Naive B cell (primary cell): ENCODE data around the gene HNF1B. TPM values are rescaled to one million over a fixed set of nuclear protein-coding genes. Genes with fewer than 3 reads are reported as not detected.
"Not testable (repeated sequence)": the region's sequence is repeated elsewhere in the genome, so short reads cannot be mapped to it uniquely, and the experiment has no call there.

Source experiments
- ATAC-seq, 2 donors: fragments of 150-1000 bp; cut with Tn5 transposase; 2 replicates each; pipeline ENCODE4 v1.10.0; 2021; ENCODE audit warnings: low read depth in 2 of 2, mild to moderate bottlenecking in 2 of 2, moderate library complexity in 2 of 2
- DNase-seq: peaks from one replicate; pipeline ENCODE4 v3.0.0; 2022
- H3K27ac Mint-ChIP-seq, 6 donors: one replicate each; pipeline ENCODE4 v1.8.0; 2020 to 2022; ENCODE audit warnings: mild to moderate bottlenecking in 6 of 6, mixed read lengths in 6 of 6, moderate library complexity in 5 of 6, inconsistent platforms in 2 of 6
- H3K27me3 Mint-ChIP-seq, 3 donors: one replicate each; pipeline ENCODE4 v1.8.0; 2021 to 2022; ENCODE audit warnings: mixed read lengths in 3 of 3, mild to moderate bottlenecking in 1 of 3
- H3K36me3 Mint-ChIP-seq, 2 donors: one replicate each; pipeline ENCODE4 v1.8.0; 2020 to 2022; ENCODE audit warnings: mixed read lengths in 2 of 2, inconsistent platforms in 1 of 2, mild to moderate bottlenecking in 1 of 2
- H3K4me1 Mint-ChIP-seq, 3 donors: one replicate each; pipeline ENCODE4 v1.8.0; 2020 to 2022; ENCODE audit warnings: mixed read lengths in 3 of 3, inconsistent platforms in 1 of 3, mild to moderate bottlenecking in 1 of 3, moderate library complexity in 1 of 3
- H3K4me3 Mint-ChIP-seq, 8 donors: one replicate each; pipeline ENCODE4 v1.8.0; 2020 to 2022; ENCODE audit warnings: mild to moderate bottlenecking in 8 of 8, mixed read lengths in 8 of 8, moderate library complexity in 8 of 8, inconsistent platforms in 2 of 8
- H3K9me3 Mint-ChIP-seq, 7 donors: one replicate each; pipeline ENCODE4 v1.8.0; 2020 to 2022; ENCODE audit warnings: mixed read lengths in 7 of 7, mild to moderate bottlenecking in 5 of 7, inconsistent platforms in 2 of 7, moderate library complexity in 1 of 7
- polyA plus RNA-seq, 6 donors: library from polyadenylated mRNA; unstranded; fragments of 300-500 nt; fragmentation: Illumina TruSeq; gene quantifications; one replicate each; pipeline ENCODE4 v1.2.3, GENCODE V29; 2021; ENCODE audit warnings: low read depth in 6 of 6

Gene HNF1B
- polyA plus RNA-seq, 6 donors from 2014 or later: 0.09 TPM; not detected in 5

DNA sequence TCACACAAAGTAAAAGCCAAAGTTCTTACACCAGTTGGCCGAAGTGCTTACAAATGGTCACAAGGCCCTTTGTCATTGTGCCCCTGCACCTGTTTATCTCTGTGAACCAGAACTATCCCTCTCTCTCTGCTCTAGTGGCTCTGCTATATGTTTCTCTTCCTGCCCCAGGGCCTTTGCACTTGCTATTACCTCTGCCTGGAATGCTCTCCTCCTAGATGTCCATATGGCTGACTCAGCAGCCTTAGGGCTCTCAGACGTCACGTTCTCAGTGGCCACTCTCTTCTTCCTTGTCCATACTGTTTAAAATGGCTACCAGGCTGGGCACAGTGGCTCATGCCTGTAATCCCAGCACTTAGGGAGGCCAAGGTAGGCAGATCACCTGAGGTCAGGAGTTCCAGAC lies 62.9 kb downstream of the HNF1B start:
- Mint-ChIP-seq H3K9me3 (peaks cover 4 to 11% (median 8%) of the 10 kb centered on the region in 7 donors), H3K27ac (peak overlapping the region in 1 of 6 donors; percentile 58), H3K4me3 (no peak overlapping the region), H3K4me1 (peaks cover 0 to under 1% (median 0%) of the 10 kb centered on the region in 3 donors), H3K27me3 (peaks cover 7 to 34% (median 22%) of the 10 kb centered on the region in 3 donors), H3K36me3 (peaks cover 0 to 15% of the 10 kb centered on the region in 2 donors)
- ATAC-seq (no peak), DNase-seq (no peak)

DNA sequence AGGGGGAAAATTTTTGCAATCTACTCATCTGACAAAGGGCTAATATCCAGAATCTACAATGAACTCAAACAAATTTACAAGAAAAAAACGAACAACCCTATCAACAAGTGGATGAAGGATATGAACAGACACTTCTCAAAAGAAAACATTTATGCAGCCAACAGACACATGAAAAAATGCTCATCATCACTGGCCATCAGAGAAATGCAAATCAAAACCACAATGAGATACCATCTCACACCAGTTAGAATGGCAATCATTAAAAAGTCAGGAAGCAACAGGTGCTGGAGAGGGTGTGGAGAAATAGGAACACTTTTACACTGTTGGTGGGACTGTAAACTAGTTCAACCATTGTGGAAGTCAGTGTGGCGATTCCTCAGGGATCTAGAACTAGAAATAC lies 64.9 kb downstream of the HNF1B start:
- peaks cover 0 to 15% of the 10 kb centered on the region in 2 donors for H3K36me3 Mint-ChIP-seq
- H3K4me3 Mint-ChIP-seq, H3K27ac Mint-ChIP-seq, ATAC-seq, DNase-seq: not testable (repeated sequence)
- H3K4me1 Mint-ChIP-seq: peaks cover 0 to 11% (median 0%) of the 10 kb centered on the region in 3 donors
- H3K27me3 Mint-ChIP-seq: peaks cover 9 to 40% (median 34%) of the 10 kb centered on the region in 3 donors
- H3K9me3 Mint-ChIP-seq: peaks cover 4 to 11% (median 8%) of the 10 kb centered on the region in 7 donors

DNA sequence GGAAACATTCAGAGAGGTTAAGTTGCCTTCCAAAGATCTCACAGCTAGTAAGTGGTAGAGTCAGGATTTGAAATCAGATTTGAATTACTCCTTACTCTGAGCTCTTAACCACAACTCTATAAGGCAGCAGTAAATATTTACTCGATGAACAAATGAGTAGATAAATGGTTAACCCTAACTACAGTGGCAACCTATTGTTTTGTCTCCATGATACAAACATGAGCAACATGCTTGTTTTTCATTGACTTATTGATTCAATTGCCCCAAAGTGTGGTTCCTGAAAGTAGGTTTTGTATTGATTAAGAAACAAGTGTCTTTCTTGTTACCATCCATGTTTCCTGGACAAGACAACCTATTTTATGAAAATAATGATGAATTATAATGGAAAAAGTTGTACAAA lies 66.8 kb downstream of the HNF1B start:
- Mint-ChIP-seq H3K4me3 (no peak overlapping the region), H3K4me1 (peaks cover 0 to 11% (median 0%) of the 10 kb centered on the region in 3 donors), H3K27me3 (peaks cover 8 to 40% (median 39%) of the 10 kb centered on the region in 3 donors), H3K27ac (no peak overlapping the region), H3K36me3 (peaks cover 0 to 15% of the 10 kb centered on the region in 2 donors), H3K9me3 (peaks cover 3 to 11% (median 8%) of the 10 kb centered on the region in 7 donors)
- DNase-seq: no peak
- no peak for ATAC-seq

DNA sequence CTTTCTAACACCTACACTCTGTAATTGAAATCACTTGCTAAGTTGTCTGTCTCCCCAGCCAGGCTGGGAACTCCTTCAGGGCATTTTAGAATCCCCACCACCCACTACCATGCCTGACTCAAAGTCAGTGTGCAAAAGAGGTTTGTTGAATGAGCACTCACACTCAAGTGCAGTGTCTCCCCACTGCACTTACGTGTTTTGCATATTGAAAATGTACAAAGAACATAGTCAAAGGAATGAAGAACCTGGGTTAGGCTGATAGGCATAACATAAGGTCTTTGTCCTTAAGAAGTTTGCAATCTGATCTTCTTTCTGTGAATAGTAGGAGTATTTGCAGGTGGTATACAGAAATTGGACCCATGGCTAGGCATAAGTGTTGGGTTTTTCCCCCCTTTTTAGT lies 67.8 kb downstream of the HNF1B start:
- Mint-ChIP-seq H3K9me3 (peaks cover 2 to 11% (median 7%) of the 10 kb centered on the region in 7 donors), H3K4me3 (no peak overlapping the region)

DNA sequence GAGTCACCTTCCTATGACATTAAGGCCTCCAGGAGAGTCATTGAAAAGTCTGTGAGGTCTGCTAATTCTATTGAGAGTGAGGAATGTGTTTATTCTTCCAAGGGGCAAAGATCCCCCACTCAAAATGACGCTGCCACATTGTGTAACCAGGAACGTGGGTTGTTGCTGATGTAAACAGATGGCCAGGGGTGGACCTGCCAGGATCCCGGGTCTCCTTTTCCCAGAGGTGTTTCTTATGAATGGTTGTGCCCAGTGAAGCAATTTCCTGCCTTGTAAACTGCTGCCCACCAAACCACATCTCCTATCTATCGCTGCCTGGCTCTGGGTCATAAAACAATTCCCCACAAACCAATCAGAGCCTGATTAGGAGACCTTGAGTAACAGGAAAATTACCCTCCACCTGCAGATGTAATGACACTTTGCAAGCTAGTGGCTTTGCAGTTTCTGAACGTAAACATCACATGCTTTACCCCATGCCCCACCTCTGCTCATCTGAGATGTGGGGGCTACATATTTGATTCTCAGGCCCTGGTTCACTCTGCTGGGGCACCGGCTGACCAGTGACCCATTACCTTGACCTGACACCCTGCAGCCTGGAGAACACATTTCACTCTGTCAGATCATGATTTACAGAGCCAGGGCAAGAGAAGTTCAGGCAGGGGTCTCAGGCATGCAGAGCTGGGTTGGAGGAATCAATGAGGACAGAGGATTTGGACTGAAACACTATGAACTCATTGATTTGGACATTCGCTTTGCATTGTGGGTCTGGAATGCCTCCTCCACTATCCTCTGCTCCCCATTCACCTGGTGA lies 68.5 kb downstream of the HNF1B start:
- no peak for DNase-seq
- peaks cover 0 to 8% of the 10 kb centered on the region in 2 donors for H3K36me3 Mint-ChIP-seq
- H3K4me1 Mint-ChIP-seq: peaks cover 0 to 11% (median 0%) of the 10 kb centered on the region in 3 donors
- peaks cover 8 to 40% (median 39%) of the 10 kb centered on the region in 3 donors for H3K27me3 Mint-ChIP-seq
- H3K4me3 Mint-ChIP-seq: peak overlapping the region in 1 of 8 donors; percentile 59
- peak overlapping the region in 1 of 6 donors; percentile 71 for H3K27ac Mint-ChIP-seq
- peaks cover 2 to 11% (median 5%) of the 10 kb centered on the region in 7 donors for H3K9me3 Mint-ChIP-seq
- peak in 1 of 2 donors; percentile 13 for ATAC-seq

More for the DNA sequence above, 67.8 kb downstream of the HNF1B start:
- Mint-ChIP-seq H3K4me1 (peaks cover 0 to 11% (median 0%) of the 10 kb centered on the region in 3 donors), H3K27ac (no peak overlapping the region), H3K27me3 (peaks cover 8 to 40% (median 39%) of the 10 kb centered on the region in 3 donors), H3K36me3 (peaks cover 0 to 12% of the 10 kb centered on the region in 2 donors)
- ATAC-seq: no peak
- no peak for DNase-seq

DNA sequence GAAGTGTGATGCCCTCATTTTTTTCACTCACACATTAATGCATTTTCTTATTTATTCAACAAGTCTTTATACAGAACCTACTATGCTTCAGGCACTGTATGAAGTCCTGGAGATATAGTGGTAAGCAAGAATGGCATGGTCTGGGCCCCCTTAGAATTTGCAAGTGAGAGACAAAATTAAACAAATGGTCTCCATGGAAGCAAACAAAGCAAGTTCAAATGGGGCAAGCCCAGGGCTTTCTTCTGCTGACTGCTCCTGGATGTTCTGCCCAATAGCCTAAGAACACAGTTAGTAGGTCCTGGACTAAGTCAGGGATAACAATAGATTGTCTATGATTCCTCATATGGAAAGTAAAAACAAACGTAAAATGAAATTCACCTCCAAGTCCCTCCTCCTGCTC lies 70.3 kb downstream of the HNF1B start:
- H3K36me3 Mint-ChIP-seq: peaks cover 0 to 8% of the 10 kb centered on the region in 2 donors
- H3K4me1 Mint-ChIP-seq: peaks cover 0 to 11% (median 0%) of the 10 kb centered on the region in 3 donors
- no peak overlapping the region for H3K4me3 Mint-ChIP-seq
- no peak overlapping the region for H3K27ac Mint-ChIP-seq
- peaks cover 0 to 11% (median 4%) of the 10 kb centered on the region in 7 donors for H3K9me3 Mint-ChIP-seq
- ATAC-seq (no peak), DNase-seq (no peak)
- H3K27me3 Mint-ChIP-seq: peaks cover 8 to 39% (median 36%) of the 10 kb centered on the region in 3 donors

DNA sequence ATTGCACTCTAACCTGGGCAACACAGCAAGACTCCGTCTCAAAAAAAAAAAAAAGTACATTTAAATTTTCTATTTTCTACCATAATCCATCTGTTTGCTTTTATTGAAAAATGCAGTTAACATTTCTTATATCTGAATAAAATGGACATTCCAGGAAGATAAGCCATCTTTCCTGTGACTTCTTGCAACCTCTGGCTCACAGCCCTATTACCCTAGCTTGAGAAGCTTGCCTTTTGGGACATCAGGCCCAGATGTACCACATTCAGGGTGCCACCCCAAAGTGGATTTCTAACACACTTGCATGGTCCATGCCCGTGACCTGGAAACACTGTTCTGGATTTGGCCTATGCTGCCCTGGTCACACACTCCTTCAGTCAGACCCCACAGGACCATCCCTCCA lies 71.5 kb downstream of the HNF1B start:
- Mint-ChIP-seq H3K27me3 (peaks cover 8 to 34% (median 27%) of the 10 kb centered on the region in 3 donors), H3K4me3 (no peak overlapping the region), H3K9me3 (peaks cover 0 to 3% (median 1%) of the 10 kb centered on the region in 7 donors), H3K36me3 (peaks cover 0 to 3% of the 10 kb centered on the region in 2 donors), H3K27ac (peak overlapping the region in 1 of 6 donors; percentile 6), H3K4me1 (peaks cover 0 to 11% (median 0%) of the 10 kb centered on the region in 3 donors)
- DNase-seq (no peak), ATAC-seq (no peak)

DNA sequence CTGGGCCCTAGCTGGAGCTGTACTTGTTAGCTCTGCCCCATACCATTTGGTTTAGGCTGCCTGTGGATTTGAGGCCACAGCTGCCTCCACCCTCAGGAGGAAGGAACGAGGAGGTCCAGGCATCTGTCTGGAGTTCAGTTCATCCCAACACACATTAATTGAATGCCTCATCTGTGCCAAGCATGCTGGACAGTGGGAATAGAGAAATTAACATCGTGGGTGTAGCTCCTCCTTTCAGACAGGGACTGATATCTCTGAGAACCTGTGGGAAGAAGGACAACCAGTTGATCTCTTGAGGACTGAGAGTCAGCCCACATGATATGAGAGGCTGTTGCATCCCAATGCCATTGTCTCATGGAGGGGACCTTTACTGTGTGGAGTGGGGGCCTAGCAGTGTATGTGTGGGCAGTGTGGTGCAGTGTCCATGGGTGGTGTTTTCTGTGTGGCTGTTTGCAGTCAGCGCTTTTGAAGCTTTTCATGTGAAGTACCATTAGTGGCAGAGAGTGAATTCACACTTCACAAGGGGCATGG lies 72.2 kb downstream of the HNF1B start:
- DNase-seq (no peak), ATAC-seq (no peak)
- peaks cover 8 to 26% (median 19%) of the 10 kb centered on the region in 3 donors for H3K27me3 Mint-ChIP-seq
- peak overlapping the region in 1 of 6 donors; percentile 59 for H3K27ac Mint-ChIP-seq
- no peaks in the 10 kb centered on the region for H3K9me3 Mint-ChIP-seq
- peaks cover 0 to 11% (median 0%) of the 10 kb centered on the region in 3 donors for H3K4me1 Mint-ChIP-seq
- no peak overlapping the region for H3K4me3 Mint-ChIP-seq
- H3K36me3 Mint-ChIP-seq: no peaks in the 10 kb centered on the region

DNA sequence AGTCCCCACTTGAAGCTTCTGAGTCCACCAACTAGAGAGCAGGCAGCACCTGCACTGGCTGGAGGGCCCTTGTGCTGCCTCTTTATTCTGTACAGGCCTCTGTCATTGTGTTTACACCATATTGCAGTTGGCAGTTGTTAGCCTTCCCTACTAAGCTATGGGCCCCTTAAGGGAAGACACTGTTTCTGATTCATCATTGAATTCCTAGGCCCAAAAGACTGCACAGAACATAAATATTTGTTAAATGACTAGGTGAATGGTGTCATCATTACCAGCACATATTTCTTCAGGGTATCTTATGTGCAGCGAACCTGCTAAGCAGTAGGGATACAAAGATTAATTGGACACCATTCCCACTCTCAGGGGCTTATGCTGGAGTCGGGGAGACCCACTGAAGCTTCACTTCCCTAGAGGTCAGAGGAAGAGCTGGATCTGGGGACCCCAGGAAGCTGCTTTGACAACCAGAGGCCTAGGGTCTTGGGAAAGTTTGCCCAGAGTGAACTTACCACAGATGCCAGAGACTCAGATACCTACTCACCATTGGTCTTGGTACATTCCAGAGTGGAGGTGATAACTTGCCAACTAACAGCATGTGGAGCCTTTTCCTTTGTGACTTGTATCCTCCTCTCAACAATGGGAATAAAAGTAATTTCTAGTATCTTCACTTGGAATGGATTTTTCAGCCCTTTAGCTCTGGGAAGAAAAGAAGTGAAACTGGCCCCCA lies 72.9 kb downstream of the HNF1B start:
- DNase-seq (no peak), ATAC-seq (no peak)
- no peaks in the 10 kb centered on the region for H3K9me3 Mint-ChIP-seq
- peaks cover 7 to 20% (median 13%) of the 10 kb centered on the region in 3 donors for H3K27me3 Mint-ChIP-seq
- no peak overlapping the region for H3K27ac Mint-ChIP-seq
- no peaks in the 10 kb centered on the region for H3K36me3 Mint-ChIP-seq
- no peak overlapping the region for H3K4me3 Mint-ChIP-seq
- H3K4me1 Mint-ChIP-seq: peaks cover 0 to 11% (median 0%) of the 10 kb centered on the region in 3 donors

DNA sequence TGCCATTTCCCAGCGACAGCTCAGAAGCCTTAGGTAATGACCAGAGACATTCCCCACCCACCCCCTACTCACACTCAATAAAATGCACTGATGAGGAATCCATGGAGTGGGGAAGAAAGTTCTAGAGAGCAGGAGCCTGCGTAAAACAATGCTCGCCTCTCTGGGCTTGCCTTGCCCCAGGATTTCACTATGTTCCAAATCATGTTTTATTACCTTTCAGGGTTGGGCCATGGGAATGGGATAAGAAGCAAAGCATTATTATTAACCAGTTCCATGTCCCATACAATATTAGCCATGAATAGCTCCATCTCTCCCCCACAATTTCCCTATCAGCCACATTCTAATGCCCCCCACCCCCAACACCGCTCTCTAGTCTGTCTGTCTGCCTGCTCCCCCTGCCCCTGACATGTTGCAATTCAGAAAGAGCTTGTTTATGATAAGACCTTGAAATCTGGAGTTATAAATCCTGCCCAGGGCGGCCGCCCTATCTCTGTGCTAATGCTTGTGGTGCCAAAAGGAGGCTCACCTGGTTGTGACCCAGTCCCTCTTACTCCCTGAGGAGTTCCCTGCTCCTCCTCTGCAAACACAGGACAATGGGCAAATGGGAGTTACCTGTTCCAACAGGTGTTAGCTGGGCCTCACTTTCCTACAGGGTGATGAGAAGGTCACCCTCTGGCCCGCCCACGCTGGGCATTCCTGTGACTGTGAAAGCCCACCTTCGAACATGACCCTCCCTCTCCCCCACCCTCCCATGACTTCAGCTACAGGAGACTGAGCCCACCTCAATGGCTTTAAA lies 73.6 kb downstream of the HNF1B start:
- Mint-ChIP-seq H3K9me3 (no peaks in the 10 kb centered on the region), H3K27me3 (peaks cover under 1 to 12% (median 5%) of the 10 kb centered on the region in 3 donors), H3K27ac (peak overlapping the region in 1 of 6 donors; percentile 49), H3K4me1 (peaks cover 0 to 3% (median 0%) of the 10 kb centered on the region in 3 donors), H3K4me3 (no peak overlapping the region), H3K36me3 (no peaks in the 10 kb centered on the region)
- ATAC-seq (no peak), DNase-seq (no peak)

DNA sequence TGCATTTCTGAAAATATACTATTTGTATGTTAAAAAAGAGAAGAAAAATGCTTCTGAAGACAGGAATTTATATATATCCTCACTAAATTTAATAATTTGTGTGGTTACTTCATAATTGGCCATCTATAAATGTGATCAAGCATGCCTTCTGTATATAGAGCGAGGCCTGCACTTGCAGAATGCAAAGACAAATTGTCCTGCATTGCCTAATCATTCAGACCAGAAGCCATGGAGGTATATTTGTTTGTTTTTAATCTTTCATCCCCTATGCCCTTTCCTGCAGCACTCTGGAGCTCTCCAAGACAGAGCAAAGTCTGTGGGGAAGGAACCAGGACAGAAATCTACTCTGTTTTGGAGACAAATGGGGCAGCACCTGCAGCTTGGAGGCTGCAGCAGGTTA lies 77.8 kb downstream of the HNF1B start:
- DNase-seq (no peak), ATAC-seq (no peak)
- Mint-ChIP-seq H3K27me3 (peaks cover 7 to 18% (median 11%) of the 10 kb centered on the region in 3 donors), H3K27ac (no peak overlapping the region), H3K36me3 (no peaks in the 10 kb centered on the region), H3K4me3 (no peak overlapping the region), H3K4me1 (no peaks in the 10 kb centered on the region), H3K9me3 (no peaks in the 10 kb centered on the region)

DNA sequence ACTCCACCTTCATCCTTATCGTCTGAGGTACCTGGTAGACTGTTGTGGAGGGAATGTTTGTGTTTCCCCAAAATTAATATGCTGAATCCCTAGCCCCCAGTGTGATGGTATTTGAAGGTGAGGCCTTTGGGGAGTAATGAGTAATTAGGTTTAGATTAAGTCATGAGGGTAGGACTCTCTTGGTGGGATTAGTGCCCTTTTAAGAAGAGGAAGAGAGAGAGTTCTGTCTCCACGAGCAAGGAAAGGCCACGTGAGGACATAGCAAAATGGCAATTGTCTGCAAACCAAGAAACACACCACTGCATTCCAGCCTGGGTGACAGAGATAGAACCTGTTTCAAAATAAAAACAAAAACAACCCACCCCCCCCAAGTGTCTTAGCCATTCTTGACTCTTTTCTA lies 80.6 kb downstream of the HNF1B start:
- no peak overlapping the region for H3K27ac Mint-ChIP-seq
- no peaks in the 10 kb centered on the region for H3K9me3 Mint-ChIP-seq
- ATAC-seq (no peak), DNase-seq (no peak)
- no peaks in the 10 kb centered on the region for H3K4me1 Mint-ChIP-seq
- peaks cover 9 to 29% (median 19%) of the 10 kb centered on the region in 3 donors for H3K27me3 Mint-ChIP-seq
- H3K4me3 Mint-ChIP-seq: no peak overlapping the region
- no peaks in the 10 kb centered on the region for H3K36me3 Mint-ChIP-seq
